Measurements from ENCODE around the gene MOB3A.
"Not testable (repeated sequence)": the region's sequence is repeated elsewhere in the genome, so short reads cannot be mapped to it uniquely, and the experiment has no call there.

Gene MOB3A

GRCh38 chr19:2039089-2039958, 56.8 kb downstream of the MOB3A start:
- intact Hi-C loops (cut with DNase I): no loop called here
- DNase-seq: no peak

GRCh38 chr19:2038284-2039088, 57.6 kb downstream of the MOB3A start:
- intact Hi-C loops (cut with DNase I): no loop called here
- no peak for DNase-seq

GRCh38 chr19:2037651-2038255, 58.4 kb downstream of the MOB3A start:
- no peak for DNase-seq
- intact Hi-C loops (cut with DNase I): no loop called here

- DNase-seq: no peak
- intact Hi-C loops (cut with DNase I): no loop called here
These were observed 59.7 kb downstream of the MOB3A start for GRCh38 chr19:2036424-2036823.

GRCh38 chr19:2035590-2035991, 60.5 kb downstream of the MOB3A start:
- intact Hi-C loops (cut with DNase I): no loop called here
- no peak for DNase-seq

- intact Hi-C loops (cut with DNase I): no loop called here
- DNase-seq: no peak
These were observed 61.2 kb downstream of the MOB3A start for GRCh38 chr19:2034729-2035589.

- intact Hi-C loops (cut with DNase I); DNase-seq: not testable (repeated sequence)
These were observed 61.9 kb downstream of the MOB3A start for GRCh38 chr19:2034253-2034652.

GRCh38 chr19:2033825-2034159, 62.3 kb downstream of the MOB3A start:
- intact Hi-C loops (cut with DNase I): no loop called here
- DNase-seq: no peak

- intact Hi-C loops (cut with DNase I): no loop called here
- no peak for DNase-seq
These were observed 62.9 kb downstream of the MOB3A start for GRCh38 chr19:2033115-2033824.

GRCh38 chr19:2032296-2032941, 63.7 kb downstream of the MOB3A start:
- peak; percentile 86 to 99 (median 95) for DNase-seq
- intact Hi-C loops (cut with DNase I): no loop called here

- DNase-seq: no peak
These were observed 68.8 kb downstream of the MOB3A start for GRCh38 chr19:2027361-2027760.

GRCh38 chr19:2026770-2027169, 69.4 kb downstream of the MOB3A start:
- intact Hi-C loops (cut with DNase I): no loop called here

More at GRCh38 chr19:2027361-2027760, 68.8 kb downstream of the MOB3A start:
- intact Hi-C loops (cut with DNase I): no loop called here

GRCh38 chr19:2022289-2022688, 73.8 kb downstream of the MOB3A start:
- intact Hi-C loops (cut with DNase I): no loop called here
- DNase-seq: no peak

More at GRCh38 chr19:2026770-2027169, 69.4 kb downstream of the MOB3A start:
- DNase-seq: no peak

- intact Hi-C loops (cut with DNase I): no loop called here
- no peak for DNase-seq
These were observed 74.5 kb downstream of the MOB3A start for GRCh38 chr19:2021453-2022140.
